HT-29 (cell line): ENCODE results near the gene SFRP5. TPM values are rescaled to one million over a fixed set of nuclear protein-coding genes. Genes with fewer than 3 reads are reported as not detected.
A peak's percentile ranks its signal among the peaks of the same experiment; 100 is the strongest.

Experiments
- DNase-seq: peaks from one replicate; pipeline ENCODE4 v3.0.0-alpha.2; 2015; ENCODE audit warnings: low spot score
- total RNA-seq: library from RNA; depleted of rRNA; stranded (reverse); fragments of >200 nt; shearing (Covaris generic); gene quantifications from 2 replicates; pipeline ENCODE4 v1.2.3, GENCODE V29; 2014

SFRP5 gene
- total RNA-seq, 1 experiment from 2014 or later: not detected

GRCh38 chr10:97785731-97786130 lies 13.9 kb upstream of the SFRP5 start:
- DNase-seq: no peak

- DNase-seq: no peak
These were observed 13.4 kb upstream of the SFRP5 start for GRCh38 chr10:97785231-97785630.

DNA sequence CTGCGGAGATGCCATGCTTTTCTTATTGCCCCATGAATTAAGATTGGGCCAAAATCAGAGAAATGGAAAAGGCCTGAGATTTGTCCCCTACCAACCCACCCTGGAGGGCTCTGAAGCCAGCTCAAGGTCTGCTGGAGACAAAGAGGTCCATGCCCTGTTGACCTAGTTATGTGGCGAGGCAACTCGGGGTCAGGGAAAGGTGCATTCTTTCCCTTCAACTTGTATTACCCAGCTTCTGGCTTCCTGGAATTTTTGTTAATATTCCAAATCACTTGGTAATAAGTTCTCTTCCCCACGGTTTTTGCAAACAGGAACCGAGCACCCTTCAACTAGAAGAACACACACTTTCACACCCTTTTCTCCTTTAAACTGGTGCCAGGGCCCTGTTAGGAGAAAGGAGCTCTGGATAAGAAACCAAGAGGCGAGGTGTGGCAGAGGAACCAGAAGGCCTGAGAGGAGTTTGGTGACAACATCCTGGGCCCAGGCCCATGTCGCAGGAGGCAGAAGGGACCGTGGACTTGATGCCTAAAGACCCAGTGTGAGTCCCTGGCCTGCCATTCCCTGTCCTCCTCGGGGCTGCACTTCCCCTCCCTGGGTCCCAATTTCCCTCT lies 12.5 kb upstream of the SFRP5 start:
- no peak for DNase-seq

DNA sequence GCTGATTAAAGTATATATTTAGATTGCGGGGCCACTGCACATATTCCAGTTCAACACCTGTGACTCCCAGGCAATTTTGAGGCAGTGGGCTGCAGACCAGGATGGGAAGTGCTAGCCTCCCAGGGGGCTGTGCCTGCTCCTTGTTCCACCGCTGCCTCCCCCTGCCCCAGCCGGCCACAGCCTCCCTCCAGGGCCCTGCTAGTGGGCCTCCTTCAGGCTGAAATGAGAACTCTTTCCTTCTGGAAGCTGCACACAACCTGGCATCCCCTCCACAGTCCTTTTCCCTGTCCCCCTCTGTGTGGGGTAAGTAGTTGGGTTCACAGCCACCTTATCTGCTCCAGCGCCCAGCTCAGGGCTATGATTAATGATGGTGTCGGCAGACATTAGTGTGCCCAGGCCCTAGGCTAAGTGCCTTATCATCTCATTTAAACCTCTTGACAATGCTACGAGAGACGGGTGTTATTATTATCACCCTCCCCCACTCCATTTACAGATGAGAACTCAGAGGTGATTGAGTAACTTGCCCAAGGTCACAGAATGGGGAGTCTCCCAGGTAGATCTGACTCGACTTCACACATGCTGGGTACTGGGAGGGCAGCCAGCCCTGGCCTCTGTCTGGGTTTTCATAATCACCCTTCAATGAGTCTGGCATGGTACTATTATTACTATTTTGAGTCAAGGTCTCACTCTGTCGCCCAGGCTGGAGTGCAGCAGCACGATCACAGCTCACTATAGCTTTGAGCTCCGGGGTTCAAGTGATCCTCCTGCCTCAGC lies 10.8 kb upstream of the SFRP5 start:
- DNase-seq: no peak

DNA sequence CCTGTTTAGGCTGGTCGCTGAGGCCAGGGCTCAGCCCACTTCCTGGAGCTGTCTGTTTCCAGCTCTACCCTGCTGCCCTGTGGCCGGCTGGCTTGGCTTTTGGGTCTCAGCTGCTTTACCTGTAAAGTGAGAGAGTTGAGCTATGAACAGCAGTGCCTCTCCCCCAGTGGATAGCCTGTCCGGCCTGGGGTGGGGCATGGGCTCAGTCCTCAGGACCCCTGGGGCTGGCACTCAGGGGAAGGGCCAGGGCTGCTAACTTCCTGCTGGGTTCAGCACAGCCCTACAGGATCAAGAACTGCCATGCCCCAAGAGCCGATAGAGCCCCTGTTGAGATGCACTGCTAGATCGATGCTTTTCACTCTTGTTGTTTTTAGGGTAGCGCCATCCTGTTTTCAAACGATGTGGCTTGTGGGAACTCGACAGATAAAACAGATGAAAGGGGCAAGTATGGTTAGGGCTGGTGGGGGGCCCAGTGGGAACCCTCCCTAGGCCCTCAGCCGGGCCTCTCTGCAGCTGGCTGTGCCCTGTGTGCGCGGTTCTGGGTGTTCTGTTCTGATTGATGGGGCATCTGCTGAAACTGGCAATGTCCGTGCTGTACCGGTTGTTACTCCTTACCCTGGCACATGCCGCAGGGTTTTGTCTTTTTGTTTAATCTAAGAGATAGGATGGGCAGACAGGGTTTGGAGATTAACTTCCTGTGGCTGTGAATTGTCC lies 10.0 kb upstream of the SFRP5 start:
- no peak for DNase-seq

DNA sequence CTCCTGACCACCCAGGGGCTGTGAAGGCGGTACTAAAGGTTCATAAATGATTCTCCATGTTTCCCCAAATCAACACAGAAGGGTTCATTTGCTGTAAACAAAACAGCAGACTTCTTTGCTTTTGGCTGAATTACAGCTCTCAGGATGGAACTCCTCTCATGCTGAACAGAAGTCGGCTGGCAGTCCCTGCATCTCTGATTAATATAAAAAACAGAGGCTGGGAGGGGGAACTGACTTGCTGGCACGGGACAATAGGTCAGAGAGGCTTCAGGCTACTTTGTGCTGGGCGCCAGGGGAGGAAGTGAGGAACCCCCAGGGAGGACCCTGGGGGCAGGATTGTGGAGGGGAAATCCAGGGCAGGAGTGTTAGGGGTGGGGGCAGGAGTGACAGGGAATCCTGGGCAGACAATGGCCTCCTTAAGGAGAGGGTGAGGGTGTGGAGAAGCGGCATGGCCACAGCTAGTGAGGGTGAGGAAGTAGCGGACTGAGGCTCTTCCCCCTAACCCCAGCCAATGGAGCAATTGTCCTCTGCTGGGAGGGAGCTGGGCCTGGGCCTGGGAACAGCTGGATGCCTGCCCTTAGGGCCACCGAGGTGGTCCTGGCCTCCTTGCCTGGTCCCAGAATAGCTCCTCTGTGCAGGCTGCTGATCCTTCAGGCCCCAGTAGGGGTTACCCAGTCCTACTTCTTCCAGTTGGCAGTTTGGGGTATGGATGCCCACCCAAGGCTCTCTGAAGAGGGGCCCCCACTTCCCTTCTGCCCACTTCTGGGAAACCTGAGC lies 9.2 kb upstream of the SFRP5 start:
- DNase-seq: no peak

DNA sequence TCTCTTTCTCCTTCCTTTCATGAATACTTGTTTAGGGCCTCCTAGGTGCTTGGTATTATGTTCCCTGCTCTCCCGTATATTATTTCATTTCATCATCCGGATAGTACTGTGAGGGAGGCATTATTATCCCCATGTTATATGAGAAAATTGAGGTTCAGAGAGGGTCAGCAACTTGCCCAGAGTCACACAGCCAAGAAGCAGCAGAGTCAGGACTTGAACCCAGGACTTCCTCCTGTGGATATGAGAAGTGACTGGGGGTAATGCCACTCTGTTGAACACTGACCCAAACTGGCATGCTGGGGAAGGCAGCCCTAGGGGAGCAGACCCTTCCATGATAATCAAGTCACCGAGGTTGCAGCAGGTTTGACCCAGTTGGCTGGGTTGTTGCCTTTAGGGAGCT lies 8.2 kb upstream of the SFRP5 start:
- DNase-seq: no peak

DNA sequence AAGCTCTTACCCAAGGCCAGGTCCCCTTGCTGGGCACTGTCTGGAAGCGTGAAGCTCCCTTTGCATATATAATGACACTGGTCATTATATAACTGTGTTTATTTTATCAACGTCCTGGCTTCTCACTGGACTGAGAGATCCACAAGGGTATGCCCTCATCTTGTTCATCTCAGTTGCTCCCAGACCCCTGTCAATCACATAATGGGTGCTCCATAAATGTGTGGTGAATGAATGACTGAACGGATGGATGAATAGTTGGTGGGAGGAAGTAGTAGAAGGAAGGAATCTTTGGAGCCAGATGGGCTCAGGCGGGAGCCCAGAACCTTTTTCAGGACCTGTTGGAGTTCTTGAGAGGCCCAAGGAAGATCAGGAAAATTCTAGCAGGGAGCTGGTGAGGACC lies 7.7 kb upstream of the SFRP5 start:
- DNase-seq: no peak

- DNase-seq: no peak
These were observed 6.9 kb upstream of the SFRP5 start for GRCh38 chr10:97778452-97779302.

DNA sequence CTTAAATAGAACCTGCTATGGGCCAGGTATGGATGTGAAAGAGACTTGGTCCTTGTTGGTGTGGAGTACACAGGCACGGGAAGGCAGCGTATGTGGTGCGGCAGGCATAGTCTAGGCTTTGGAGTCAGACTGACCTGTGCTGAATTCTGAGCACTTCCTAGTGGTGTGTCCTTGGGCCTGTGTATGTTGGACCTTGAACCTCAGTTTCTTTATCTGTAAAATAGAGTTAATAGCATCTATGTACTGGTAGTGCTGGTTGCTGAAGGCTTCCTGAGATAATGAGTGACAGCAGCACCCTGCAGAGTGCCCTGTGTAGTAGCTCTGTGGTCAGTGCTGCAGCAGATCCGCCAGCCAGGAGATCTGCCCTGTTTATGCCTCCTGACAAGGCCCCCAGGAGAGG lies 5.3 kb upstream of the SFRP5 start:
- DNase-seq: no peak

DNA sequence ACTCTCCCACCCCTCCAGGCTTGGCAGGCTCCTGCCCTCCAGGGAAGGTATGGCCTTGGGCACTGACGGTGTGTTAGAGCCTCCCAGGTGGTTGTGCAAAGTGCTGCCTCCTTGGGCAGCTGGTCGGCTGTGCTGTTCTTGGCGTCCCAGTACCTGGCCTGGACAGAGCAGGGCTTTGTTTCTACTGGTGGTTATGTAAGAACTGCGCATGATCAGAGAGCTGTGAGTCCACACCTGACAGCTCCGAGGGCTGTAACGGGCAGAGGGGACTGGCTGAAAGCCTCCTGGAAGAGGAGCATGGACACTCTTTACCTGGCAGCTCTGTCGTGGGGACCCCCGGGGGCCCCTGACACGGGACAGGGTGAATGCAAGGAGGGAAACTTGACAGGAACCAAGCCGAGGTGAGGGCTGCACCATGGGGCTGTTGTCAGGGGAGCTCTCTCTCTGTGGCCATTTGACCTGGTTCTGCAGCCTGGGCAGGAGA lies 3.1 kb upstream of the SFRP5 start:
- DNase-seq: peak; percentile 45

GRCh38 chr10:97773096-97773495 lies 1.3 kb upstream of the SFRP5 start:
- no peak for DNase-seq

- DNase-seq: no peak
These were observed 526 bp downstream of the SFRP5 start for GRCh38 chr10:97771055-97771891.

GRCh38 chr10:97770255-97770654 lies 1.5 kb downstream of the SFRP5 start:
- no peak for DNase-seq

GRCh38 chr10:97768322-97769315 lies 3.2 kb downstream of the SFRP5 start:
- DNase-seq: no peak

DNA sequence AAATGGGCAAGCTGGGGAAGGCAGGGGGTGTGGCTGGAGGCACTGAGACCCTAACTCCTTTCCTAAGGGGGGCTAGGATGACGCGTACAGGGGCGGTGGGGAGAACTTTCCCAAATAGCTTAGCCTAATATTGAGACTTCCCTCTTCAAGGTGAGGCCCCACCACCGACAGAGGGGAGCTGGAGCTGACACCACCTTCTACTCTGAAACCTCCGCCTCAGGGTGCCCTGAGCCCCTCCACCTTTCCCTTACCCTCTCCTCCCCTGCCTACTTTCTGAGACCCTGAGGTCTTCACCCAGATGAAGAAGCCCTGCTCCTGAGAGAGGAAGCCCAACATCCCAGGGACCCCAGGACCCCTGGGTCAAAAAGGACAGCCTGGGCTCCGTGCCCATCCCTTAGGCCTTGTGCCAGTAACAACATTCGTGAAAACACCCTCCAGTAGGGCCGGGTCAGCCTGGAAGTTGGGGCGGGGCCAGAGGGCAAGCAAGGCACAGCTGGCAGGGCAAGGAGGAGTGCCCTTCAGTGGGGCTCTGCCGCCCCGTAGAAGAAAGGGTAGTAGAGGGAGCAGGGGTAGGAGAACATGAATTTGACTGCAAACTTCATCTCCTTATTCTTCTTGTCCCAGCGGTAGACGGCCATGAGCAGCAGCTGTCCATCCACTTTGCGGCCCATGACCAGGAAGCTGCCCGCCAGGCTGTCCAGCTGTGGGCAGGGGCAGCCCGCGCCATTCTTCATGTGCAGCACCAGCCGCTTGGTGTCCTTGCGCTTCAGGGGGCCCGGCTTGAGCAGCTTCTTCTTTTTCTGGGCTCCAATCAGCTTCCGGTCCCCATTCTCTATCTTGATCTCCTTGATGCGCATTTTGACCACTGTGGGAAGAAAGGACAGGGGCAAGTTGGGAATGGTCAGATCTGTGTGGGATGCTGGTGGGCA lies 4.5 kb downstream of the SFRP5 start:
- no peak for DNase-seq

- DNase-seq: no peak
These were observed 5.5 kb downstream of the SFRP5 start for GRCh38 chr10:97766106-97766810.
